Measurements from ENCODE around the gene TNFSF13B.
"Not testable (repeated sequence)": the region's sequence is repeated elsewhere in the genome, so short reads cannot be mapped to it uniquely, and the experiment has no call there.

The TNFSF13B gene

DNA sequence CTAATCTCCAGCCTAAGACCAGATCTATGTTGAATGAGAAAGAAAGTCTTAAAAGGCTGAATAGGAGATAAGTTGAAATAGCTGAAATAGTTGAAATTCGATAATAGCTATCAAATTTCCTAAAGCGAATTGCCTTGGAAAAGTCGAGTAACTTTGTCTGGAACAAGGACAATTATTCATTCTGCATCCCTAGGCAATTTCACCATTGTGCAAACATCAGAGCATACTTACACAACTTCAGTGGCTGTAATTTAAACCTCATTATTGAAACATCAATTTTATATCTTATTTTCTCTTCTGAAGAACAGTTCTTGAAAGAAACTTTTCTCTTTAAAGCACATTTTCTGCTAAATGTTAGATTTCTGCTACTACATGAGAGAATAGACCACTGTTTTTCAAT is 13.6 kb downstream of the TNFSF13B start:
- no peak for DNase-seq

DNA sequence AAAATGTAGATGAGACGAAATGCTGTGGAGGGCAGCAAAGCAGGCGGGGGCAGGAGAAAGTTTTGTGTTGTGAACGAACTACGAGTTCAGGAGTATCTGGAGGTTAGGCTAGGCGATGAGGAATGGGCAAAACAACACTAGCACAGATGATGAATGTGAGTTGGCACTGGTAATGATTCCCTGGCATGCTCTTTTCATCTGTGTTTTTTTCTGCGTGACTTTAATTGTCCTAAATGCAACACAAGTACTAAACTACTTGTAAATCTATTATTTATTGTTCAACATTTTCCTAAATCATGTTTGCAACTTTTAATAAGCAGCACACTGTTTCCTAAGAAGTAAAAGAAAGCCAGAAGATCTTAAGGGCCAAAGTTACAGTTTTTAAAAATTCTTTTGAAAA is 19.2 kb downstream of the TNFSF13B start:
- no peak for DNase-seq

DNA sequence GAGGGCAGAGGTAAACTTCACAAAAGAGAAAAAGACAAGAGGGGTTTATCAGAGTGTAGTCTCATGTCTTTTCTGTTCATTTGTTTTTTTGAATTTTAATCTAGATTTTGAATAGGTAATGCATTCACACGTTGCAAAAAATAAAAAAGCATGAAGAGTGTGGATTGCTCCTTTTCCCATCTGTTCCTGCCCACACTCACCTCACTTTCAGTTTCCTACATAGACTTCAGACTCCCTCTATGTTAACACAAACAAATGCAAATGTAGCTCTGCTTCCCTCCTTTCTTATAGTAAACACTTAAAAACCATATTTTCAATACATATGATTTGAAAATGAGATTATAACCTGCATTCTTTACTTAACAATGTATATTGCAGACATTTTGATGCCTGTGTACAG is 20.3 kb downstream of the TNFSF13B start:
- DNase-seq = no peak

DNA sequence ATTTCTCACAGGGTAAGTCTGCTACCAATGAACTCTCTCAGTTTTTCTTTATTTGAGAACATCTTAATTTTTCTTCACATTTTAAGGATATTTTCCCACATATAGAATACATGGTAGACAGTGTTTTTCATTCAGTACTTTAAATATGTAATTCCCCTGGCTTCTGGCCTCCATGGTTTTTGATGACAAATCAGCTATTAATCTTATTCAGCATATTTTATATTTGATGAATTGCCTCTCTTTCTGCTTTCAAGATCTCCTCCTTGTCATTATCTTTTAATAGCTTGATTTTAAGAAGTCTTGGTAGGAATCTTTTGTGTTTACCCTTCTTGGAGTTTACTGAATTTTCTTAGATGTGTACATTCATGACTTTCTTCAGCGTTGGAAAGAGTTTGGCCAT is 27.6 kb downstream of the TNFSF13B start:
- no peak for DNase-seq

DNA sequence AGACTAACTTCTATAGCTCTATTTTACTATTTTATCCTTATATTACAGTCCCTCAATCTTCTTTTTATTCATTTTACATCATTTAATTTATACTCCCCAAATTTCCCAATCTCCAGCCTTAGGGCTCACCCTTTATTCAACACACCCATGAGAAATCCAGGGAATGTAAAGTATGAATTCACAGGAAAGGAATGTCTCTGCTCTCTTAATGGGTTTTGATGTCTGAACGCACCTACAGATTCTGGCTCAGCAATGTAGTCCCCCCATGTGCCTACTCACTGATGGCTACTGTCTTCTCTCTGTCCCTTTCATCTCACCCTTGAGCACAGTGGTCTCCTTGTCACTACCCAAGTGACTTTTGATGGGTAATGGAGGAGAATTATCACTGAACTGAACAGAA is 32.8 kb downstream of the TNFSF13B start:
- no peak for DNase-seq

DNA sequence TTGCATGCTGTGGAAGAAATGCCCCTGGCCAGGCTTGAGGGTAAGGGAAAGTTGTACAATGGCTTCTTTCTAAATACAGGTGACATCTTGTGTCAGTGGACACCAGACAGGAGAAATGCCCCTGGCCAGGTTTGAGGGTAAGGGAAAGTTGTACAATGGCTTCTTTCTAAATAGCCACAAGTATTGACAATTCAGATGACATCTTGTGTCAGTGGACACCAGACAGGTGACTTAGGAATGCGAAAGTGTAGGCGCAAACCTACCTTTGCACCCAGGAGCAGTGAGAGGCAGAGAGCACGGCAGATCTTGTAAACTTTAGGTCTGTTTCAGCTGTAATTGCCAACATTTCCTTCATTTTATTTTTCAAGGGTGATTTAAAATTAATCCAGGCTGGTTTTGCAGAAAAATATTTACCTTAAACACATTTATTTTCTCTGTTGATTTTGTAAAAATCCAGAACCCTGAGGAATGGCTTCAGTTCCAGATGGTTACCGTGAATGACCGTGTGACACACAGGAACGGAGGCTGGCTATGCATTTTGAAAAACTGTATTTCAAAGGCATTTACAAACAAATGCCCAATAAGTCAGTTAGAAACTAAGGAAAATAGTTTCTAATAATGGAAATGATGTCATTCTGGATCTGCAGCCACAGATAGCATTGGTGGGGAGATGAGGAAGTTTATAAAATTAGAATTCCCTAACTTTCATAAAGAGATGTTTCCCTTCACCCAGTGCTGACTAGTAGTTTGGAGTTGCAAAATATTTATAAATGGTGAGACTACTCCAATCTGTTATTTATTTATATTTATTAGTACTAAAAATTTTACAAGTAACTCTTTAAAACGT is 34.9 kb downstream of the TNFSF13B start:
- no peak for DNase-seq

DNA sequence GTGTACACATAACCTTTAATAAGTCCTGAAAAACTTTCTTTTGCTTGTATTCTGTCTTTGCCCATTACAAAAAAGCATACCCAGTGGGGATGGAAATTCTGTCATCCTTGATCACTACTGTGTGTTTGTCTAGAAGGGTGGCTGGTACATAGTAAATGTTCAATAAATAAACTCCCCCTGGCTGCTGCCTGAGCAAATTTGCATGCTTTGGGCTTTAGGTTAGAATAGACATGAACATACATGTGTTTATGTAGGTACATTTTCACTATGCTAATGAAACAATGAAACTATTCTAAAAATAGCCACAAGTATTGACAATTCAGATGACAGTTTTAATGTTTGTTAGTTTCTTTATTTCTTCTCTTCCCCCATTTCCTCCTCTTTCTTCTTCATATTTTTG is 36.1 kb downstream of the TNFSF13B start:
- no peak for DNase-seq

DNA sequence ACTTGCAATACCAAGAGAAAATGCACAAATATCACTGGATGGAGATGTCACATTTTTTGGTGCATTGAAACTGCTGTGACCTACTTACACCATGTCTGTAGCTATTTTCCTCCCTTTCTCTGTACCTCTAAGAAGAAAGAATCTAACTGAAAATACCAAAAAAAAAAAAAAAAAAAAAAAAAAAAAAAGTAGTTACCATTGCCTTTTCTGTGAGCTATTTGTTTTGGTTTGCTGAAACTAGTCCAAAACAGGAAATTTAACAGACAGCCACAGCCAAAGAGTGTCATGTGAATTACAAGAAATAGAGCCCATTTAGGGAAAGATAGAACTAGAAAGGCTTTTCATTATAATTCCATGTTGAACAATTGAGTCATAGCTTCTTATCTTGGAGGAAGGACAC is 37.3 kb downstream of the TNFSF13B start:
- DNase-seq = no peak

DNA sequence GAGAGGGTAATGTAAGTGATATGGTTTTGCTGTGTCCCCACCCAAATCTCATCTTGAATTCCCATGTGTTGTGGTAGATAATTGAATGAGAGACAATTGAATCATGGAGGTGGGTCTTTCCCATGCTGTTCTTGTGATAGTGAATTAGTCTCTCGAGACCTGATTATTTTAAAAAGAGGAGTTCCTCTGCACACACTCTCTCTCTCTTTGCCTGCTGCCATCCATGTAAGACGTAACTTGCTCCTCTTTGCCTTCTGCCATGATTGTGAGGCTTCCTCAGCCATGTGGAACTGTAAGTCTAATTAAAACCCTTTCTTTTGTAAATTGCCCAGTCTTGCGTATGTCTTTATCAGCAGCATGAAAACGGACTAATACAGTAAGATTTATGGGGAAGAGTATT is 42.1 kb downstream of the TNFSF13B start:
- DNase-seq = not testable (repeated sequence)

DNA sequence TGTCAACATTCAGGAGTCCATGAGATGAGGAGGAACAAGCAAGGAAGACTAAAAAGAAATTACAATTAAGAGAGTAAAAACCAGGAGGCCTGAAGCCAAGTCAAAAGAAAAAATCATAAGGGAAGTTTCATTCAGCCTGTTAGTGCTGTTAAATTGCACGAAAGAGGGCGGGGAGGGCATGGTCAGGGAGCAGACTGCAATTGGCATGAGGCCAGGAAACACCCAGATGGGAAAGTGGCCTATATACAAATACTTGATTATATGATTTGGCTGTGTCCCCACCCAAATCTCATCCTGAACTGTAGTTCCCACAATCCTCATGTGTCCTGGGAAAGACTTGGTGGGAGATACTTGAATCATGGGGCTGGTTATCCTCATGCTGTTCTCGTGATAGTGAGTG is 43.9 kb downstream of the TNFSF13B start:
- no peak for DNase-seq

DNA sequence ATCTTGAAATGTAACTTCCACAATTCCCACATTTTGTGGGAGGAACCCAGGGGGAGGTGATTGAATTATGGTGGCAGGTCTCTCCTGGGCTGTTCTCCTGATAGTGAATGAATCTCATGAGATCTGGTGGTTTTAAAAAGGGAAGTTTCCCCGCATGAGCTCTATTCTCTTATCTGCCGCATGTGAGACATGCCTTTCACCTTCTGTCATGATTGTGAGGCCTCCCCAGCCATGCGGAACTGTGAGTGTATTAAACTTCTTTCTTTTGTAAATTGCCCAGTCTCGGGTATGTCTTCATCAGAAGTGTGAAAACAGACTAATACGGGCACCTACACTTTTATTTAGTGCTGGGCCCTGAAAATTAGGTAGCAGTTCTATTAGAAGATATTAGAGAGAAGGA is 45.8 kb downstream of the TNFSF13B start:
- no peak for DNase-seq

DNA sequence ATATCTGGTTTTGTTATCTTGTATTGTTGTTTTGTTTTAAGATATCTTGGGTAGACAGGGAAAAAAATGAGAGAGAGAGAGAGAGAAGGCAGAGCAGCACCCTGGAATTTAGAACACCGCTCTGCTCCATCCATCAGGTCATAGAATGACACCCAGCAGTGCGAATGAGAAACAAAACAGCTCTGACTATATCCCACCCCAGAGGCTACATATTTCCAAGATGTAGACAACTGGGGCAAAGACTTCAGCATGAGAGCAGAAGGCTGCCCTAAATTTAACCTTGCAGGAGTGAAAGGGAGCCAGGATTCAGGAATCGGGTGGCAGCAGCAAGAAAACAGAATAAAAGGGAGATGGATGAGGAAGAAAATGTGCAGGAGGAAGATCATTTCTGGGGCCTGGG is 46.5 kb downstream of the TNFSF13B start:
- DNase-seq = no peak

DNA sequence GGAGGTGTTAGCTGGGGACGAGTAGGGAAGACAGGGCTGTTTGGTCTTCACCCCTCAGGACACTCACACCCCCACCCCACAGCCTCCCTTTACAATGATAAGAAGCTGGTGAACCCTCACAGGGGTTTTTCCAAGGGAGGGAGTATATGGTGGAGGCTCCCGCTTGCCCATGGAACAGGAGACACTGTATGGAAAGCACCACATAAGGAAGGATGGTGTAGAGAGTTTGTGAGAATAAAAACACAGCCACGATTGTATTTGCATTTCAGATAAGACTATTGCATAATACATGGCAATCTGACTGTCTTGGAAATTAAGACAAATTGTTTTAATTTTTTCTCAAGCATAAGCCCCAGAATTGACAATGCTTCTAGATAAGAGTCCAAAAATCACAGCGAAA is 46.9 kb downstream of the TNFSF13B start:
- no peak for DNase-seq

DNA sequence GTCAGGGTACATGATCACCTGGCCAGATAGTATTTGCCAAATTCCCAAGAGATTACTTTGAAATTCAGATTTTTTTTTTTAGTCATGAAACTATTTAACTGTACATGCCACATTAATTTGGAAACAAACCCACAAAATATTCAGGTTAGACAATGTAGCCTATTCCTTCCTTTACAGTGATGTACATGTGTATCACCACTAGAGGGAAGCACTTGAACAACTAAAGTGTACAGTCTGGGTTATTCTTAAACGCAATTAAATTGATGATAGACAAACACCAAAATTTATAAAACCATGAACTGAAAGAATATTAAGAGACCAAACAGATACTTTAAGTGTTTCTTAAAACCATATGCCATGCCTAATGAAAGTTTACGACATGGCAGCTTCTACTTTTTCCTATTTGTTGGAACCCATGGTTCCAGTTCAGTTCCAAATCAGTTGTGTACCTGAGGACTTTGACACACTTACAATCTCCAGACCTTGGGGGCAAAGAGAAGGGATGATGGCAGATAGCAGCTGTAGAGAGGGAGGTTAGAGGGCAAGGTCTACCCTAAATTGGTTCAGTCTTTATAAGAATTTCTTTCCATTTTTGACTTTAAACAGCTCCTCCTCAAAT is 52.8 kb downstream of the TNFSF13B start:
- no peak for DNase-seq

DNA sequence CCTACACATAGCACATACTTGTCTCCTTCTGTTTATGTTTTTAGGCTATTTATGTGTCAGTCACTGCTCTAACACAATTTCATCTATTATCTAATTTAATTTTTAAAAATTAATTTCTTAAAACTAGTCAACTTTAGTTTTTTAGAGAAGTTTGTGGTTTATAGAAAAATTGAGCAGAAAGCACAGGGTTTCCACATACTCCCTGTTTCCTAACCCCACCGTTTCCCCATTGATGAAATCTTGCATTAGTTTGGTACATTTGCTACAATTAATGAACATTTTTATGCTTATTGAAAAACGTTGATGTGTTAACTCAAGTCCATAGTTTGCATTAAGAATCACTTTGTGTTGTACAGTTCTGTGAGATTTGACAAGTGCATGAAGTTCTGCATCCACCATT is 53.5 kb downstream of the TNFSF13B start:
- no peak for DNase-seq

DNA sequence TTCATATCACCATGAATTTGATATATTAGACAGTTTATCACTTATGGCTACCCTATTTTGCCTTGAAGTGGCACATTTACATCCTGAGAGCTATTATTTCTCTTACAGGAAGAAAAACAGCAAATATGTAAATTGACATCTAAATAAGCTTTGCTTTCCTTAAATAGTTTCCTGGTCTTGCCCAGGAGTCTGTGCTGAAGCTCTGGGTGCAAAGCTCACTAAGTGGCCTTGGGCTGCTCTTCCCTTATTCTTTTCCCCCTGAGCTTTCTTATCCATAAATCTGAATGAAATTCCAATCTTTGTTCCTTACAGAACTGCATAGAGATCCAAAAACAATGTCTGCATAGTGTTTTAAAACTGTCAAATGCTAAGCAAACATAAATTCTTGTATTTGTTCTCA is 56.3 kb downstream of the TNFSF13B start:
- DNase-seq = no peak

DNA sequence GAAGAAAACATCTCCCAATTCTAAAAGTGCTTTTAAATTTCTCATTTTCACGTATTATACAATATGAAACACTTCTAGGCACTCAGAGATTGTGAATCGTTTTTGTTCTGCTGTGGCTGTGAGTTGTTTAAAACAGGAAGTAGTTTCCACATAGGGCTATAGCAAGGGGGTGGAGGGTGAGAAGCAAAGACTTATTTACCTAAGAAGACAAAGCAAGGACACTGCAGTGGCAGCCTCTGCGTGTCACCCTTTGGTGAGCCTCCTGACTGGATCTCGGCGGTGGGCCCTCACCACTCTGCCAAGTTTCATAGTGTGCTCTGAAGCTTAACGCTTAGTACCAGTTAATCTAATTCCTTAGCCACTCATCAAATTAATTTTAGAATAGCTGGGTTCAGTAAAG is 56.8 kb downstream of the TNFSF13B start:
- peak; percentile 6 for DNase-seq

DNA sequence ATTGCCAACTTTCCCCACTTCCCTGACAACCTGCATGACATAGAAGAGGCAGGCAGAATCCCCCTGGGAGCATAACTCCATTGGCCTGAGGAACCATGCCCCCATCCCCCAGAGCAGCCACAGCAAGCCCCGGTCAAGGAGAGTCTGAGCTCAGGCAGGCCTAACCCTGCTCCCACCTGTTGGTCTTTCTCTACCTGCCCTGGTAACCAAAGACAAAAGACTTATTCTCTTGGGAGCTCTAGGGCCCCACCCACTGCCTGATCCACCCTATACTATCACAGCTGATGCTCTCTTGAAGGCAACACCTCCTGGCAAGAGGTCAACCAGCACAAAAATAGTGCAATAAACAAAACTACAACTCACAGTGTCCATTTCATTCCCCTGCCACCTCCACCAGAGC is 59.3 kb downstream of the TNFSF13B start:
- no peak for DNase-seq

DNA sequence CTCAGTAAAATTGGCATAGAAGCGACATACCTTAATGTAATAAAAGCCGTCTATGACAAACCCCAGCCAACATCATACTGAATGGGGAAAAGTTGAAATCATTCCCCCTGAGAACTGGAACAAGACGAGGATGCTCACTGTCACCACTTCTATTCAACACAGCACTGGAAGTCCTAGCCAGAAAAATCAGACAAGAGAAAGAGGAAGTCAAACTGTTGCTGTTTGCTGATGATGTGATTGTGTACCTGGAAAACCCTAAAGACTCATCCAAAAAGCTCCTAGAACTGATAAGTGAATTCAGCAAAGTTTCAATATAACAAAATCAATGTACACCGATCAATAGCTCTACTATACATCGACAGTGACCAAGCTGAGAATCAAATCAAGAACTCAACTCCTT is 63.3 kb downstream of the TNFSF13B start:
- DNase-seq = no peak

DNA sequence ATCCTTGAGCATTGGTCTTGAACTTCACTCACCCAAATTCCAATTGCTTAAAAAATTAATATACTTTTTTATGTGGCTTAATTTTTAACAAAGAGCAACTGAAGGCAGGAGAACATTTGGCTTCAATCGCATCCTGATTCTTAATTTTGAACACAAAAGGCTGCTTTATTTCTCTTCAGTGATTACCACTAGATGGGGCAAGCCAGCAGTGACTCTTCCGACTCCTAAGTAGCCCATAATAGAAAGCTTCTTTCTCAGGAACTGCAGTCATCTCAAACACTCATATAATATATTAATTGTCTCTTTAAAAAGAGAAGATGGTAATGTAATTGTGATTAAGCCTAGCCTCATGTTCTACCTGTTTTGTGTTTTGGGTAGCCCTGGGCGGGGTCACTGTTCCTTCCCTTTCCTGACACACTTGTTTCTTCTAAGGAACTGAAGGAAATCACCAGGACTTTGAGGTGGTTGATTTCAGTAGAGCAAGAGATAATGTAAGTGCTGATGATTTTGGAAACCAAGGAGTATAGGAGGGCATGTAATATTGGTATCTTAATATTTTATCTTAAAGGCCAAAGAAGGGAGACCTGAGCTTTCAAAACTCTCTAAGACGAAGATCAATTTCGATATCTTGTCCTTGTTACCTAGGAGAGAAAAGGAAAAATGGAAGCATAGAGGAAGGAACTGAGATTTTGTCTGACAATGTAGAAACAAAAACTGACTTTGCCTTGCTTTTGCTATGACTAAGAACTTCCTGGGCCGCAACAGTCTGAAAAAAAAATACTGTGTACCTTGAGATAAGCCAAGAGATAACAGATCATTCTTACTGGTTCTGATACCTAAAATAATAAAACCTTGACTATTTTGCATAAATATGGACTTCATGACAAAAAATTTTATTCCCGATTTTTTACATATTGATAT is 73.1 kb downstream of the TNFSF13B start:
- DNase-seq = no peak

DNA sequence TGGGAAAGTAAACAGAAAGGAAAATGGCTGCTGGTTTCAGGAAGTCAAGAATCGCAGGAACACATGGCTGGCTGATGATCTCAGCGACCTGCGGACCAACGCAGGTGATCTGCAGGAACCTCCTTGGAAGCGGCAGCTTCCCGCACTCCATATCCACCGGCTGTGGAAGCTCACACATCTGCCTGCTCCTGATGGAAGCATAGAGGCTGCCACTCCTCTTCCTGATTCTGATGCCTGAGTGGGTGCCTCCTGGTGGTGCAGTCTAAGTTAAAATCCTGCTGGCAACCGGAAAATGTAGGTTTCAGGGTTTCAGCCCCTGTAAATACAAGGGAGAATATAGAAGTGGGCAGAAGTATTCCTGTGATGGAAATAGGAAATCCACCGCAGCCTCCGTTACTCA is 75.5 kb downstream of the TNFSF13B start:
- DNase-seq = no peak

DNA sequence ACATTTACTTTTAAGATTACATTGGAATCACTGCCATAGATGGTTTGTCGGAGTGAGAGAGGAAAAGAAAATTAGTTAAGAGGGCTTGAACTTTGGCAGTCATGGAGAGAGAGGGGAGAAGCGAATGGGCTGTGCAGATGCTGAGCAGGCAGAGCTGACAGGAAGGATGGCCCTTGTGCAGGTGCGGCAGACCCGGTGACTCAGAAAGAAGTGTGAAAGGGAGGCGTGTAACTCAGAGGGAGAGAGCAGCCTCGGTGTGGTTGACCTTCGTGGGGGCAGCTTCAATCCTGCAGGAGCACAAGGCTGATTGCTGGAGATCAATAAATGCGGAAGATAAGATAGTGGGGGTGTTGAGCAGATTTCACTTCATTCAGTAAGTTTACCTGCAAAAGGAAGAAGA is 76.9 kb downstream of the TNFSF13B start:
- peak; percentile 26 for DNase-seq

DNA sequence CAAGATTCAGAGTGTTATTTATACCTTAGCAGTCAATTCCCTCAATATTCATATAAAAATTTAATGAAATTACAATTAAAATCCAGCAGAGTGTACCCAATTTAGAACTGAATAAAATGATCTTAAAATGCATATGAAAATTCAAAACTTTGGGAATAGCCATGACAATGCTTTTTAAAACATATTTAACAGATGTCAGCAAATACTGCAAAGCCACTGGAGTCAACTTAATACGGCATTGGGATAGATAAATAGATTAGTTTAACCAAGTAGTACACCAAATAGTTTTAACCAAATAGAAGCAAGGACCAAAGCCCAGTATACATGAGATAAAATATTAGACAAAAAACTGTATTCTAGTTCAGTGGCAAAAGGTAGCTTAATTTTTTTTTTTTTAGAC is 79.8 kb downstream of the TNFSF13B start:
- no peak for DNase-seq

DNA sequence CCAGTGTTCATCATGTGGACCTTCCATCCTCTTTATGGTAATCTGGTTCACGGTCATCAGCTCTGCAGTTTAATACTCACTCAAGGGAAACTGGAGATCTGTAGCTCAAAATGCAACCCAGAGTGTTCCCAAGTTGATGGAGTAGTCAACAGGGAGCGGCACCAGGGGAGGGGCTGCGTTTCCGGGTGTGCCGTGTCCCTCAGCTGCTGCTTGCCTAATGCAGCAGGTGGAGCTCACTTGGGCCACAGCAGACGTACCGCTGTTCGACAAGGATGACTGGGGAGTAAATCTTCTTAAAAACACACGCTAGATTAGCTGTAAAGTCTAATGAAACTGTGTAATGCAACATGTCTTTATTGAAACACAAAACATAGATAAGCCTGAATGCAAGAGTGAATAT is 81.1 kb downstream of the TNFSF13B start:
- DNase-seq = no peak
